HL-60 (cell line): ENCODE data around the gene KIFC1.
"Not testable (repeated sequence)": the region's sequence is repeated elsewhere in the genome, so short reads cannot be mapped to it uniquely, and the experiment has no call there.

Experiments
- DNase-seq, 2 experiments: peaks; one replicate each; pipeline ENCODE4 v3.0.0-alpha.2; 2010 to 2020; ENCODE audit warnings: low read depth in 1 of 2, low spot score in 1 of 2
- H3K27ac ChIP-seq: fragments of 250-450 bp; sonication (Bioruptor Pico); replicated peaks from 2 replicates; pipeline ENCODE4 v1.5.1; 2020; ENCODE audit warnings: mild to moderate bottlenecking, moderate library complexity
- H3K27me3 ChIP-seq: fragments of 250-450 bp; sonication (Bioruptor Pico); 2 replicates; pipeline ENCODE4 v1.5.1; 2021; ENCODE audit warnings: mild to moderate bottlenecking, moderate library complexity; ENCODE audit not compliant: insufficient read depth, poor library complexity, severe bottlenecking
- H3K4me3 ChIP-seq: replicated peaks from 2 replicates; pipeline ENCODE4 v1.5.1; 2011; ENCODE audit warnings: mild to moderate bottlenecking, control low read depth, low read length; ENCODE audit not compliant: insufficient read depth
- CTCF ChIP-seq: IDR thresholded peaks from one replicate; pipeline ENCODE4 v1.5.1; 2011; ENCODE audit warnings: low read length, control low read depth, inconsistent platforms; ENCODE audit not compliant: insufficient read depth
- GABPA ChIP-seq: IDR thresholded peaks from 2 replicates; pipeline ENCODE4 v1.6.1; 2012; ENCODE audit warnings: low read depth
- POLR2AphosphoS5 ChIP-seq: IDR thresholded peaks from 2 replicates; pipeline ENCODE4 v1.6.1; 2012; ENCODE audit warnings: low read depth
- REST ChIP-seq: IDR thresholded peaks from 2 replicates; pipeline ENCODE4 v1.6.1; 2012; ENCODE audit warnings: low read depth; ENCODE audit not compliant: insufficient replicate concordance
- SPI1 ChIP-seq: IDR thresholded peaks from 2 replicates; pipeline ENCODE4 v1.6.1; 2012; ENCODE audit warnings: low read depth, mild to moderate bottlenecking, borderline replicate concordance

Gene KIFC1

GRCh38 chr6:33359331-33359730 is 32.3 kb upstream of the KIFC1 start:
- no peak for DNase-seq
- H3K27ac ChIP-seq, result no peak overlapping the region
- H3K4me3 ChIP-seq, result no peak overlapping the region
- TF ChIP-seq REST, result no peak
- no peak for TF ChIP-seq POLR2AphosphoS5
- TF ChIP-seq SPI1, result no peak
- no peak for TF ChIP-seq GABPA
- no peak for TF ChIP-seq CTCF
- H3K27me3 ChIP-seq, result peaks cover 2% of the 10 kb centered on the region

- not testable (repeated sequence) for DNase-seq, H3K27me3 ChIP-seq, H3K4me3 ChIP-seq, H3K27ac ChIP-seq
These were observed 28.1 kb upstream of the KIFC1 start for GRCh38 chr6:33363486-33363885.

- not testable (repeated sequence) for H3K27ac ChIP-seq, H3K27me3 ChIP-seq, H3K4me3 ChIP-seq, DNase-seq
These were observed 27.0 kb upstream of the KIFC1 start for GRCh38 chr6:33364475-33365205.

- H3K27ac ChIP-seq, result not testable (repeated sequence)
These were observed 26.2 kb upstream of the KIFC1 start for GRCh38 chr6:33365206-33365971.

GRCh38 chr6:33367009-33367714 is 24.5 kb upstream of the KIFC1 start:
- no peak overlapping the region for H3K4me3 ChIP-seq
- DNase-seq, result no peak
- no peak for TF ChIP-seq GABPA
- no peak for TF ChIP-seq CTCF
- no peak for TF ChIP-seq REST
- no peak for TF ChIP-seq SPI1
- TF ChIP-seq POLR2AphosphoS5, result no peak
- H3K27me3 ChIP-seq, result no peaks in the 10 kb centered on the region
- H3K27ac ChIP-seq, result no peak overlapping the region

More at GRCh38 chr6:33365206-33365971, 26.2 kb upstream of the KIFC1 start:
- not testable (repeated sequence) for H3K27me3 ChIP-seq, DNase-seq, H3K4me3 ChIP-seq

- not testable (repeated sequence) for DNase-seq, H3K27ac ChIP-seq, H3K4me3 ChIP-seq, H3K27me3 ChIP-seq
These were observed 24.0 kb upstream of the KIFC1 start for GRCh38 chr6:33367715-33368025.

GRCh38 chr6:33371901-33372300 is 19.7 kb upstream of the KIFC1 start:
- DNase-seq, H3K27ac ChIP-seq, H3K27me3 ChIP-seq, H3K4me3 ChIP-seq: not testable (repeated sequence)
